Liver (tissue), 3 donors: Measurements from ENCODE around the gene SLBP.

Experiments
- ATF3 ChIP-seq: IDR thresholded peaks from 2 replicates; pipeline ENCODE4 v1.6.1; 2016; ENCODE audit warnings: antibody characterized with exemption
- EGR1 ChIP-seq, 2 donors: IDR thresholded peaks; 2 replicates each; pipeline ENCODE4 v1.6.1; 2016 to 2018; ENCODE audit warnings: antibody characterized with exemption in 2 of 2, low read depth in 2 of 2
- FOXA1 ChIP-seq: IDR thresholded peaks from 2 replicates; pipeline ENCODE4 v1.6.1; 2016; ENCODE audit warnings: antibody characterized with exemption
- HNF4G ChIP-seq: IDR thresholded peaks from 2 replicates; pipeline ENCODE4 v1.6.1; 2016; ENCODE audit warnings: antibody characterized with exemption
- JUND ChIP-seq, 2 donors: IDR thresholded peaks; 2 replicates each; pipeline ENCODE4 v1.6.1; 2016; ENCODE audit warnings: antibody characterized with exemption in 2 of 2
- NR2F2 ChIP-seq: IDR thresholded peaks from 2 replicates; pipeline ENCODE4 v1.6.1; 2016; ENCODE audit warnings: antibody characterized with exemption
- REST ChIP-seq: IDR thresholded peaks from 2 replicates; pipeline ENCODE4 v1.6.1; 2016; ENCODE audit warnings: antibody characterized with exemption, mild to moderate bottlenecking
- TF ChIP-seq, protein P1 (sequence below): fragments of 150-350 bp; IDR thresholded peaks from 2 replicates; pipeline ENCODE4 v1.5.1; 2017; ENCODE audit warnings: improper control_type of control experiment, low read depth, low read length; ENCODE audit not compliant: missing input control
- TF ChIP-seq, protein P2 (sequence below): IDR thresholded peaks from 2 replicates; pipeline ENCODE4 v1.6.1; 2016; ENCODE audit warnings: antibody characterized with exemption
- donor health status: healthy.
- donor health status: healthy.

- TF ChIP-seq, protein P1, sequence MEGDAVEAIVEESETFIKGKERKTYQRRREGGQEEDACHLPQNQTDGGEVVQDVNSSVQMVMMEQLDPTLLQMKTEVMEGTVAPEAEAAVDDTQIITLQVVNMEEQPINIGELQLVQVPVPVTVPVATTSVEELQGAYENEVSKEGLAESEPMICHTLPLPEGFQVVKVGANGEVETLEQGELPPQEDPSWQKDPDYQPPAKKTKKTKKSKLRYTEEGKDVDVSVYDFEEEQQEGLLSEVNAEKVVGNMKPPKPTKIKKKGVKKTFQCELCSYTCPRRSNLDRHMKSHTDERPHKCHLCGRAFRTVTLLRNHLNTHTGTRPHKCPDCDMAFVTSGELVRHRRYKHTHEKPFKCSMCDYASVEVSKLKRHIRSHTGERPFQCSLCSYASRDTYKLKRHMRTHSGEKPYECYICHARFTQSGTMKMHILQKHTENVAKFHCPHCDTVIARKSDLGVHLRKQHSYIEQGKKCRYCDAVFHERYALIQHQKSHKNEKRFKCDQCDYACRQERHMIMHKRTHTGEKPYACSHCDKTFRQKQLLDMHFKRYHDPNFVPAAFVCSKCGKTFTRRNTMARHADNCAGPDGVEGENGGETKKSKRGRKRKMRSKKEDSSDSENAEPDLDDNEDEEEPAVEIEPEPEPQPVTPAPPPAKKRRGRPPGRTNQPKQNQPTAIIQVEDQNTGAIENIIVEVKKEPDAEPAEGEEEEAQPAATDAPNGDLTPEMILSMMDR = no peak
- TF ChIP-seq FOXA1 (no peak), JUND (IDR thresholded peaks at IDR 0.05) (no peak), NR2F2 (no peak), REST (no peak), ATF3 (no peak), EGR1 (IDR thresholded peaks at IDR 0.05; ENCODE audit: low read depth in 2 of 2) (no peak), HNF4G (no peak)
- TF ChIP-seq, protein P2, sequence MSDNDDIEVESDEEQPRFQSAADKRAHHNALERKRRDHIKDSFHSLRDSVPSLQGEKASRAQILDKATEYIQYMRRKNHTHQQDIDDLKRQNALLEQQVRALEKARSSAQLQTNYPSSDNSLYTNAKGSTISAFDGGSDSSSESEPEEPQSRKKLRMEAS = no peak
Measured at GRCh38 chr4:1745697-1746096, 33.6 kb upstream of the SLBP start.
